Breast epithelium (tissue), 3 donors: Measurements from ENCODE around the gene SFI1.

Experiments used
- CTCF ChIP-seq, 3 donors: fragments of 450-650 bp; IDR thresholded peaks; one replicate each; pipeline ENCODE4 v1.5.1; 2016 to 2017; ENCODE audit warnings: antibody characterized with exemption in 3 of 3, mild to moderate bottlenecking in 3 of 3, moderate library complexity in 3 of 3
- POLR2A ChIP-seq: fragments of 450-650 bp; IDR thresholded peaks from one replicate; pipeline ENCODE4 v1.6.1; 2016; ENCODE audit warnings: antibody characterized with exemption, mild to moderate bottlenecking, moderate library complexity
- POLR2AphosphoS5 ChIP-seq, 3 donors: sonication (generic); formaldehyde crosslinking; IDR thresholded peaks; one replicate each; pipeline ENCODE4 v1.6.1; 2017; ENCODE audit warnings: antibody characterized with exemption in 3 of 3

GRCh38 chr22:31616315-31616980, 120.1 kb downstream of the SFI1 start:
- TF ChIP-seq CTCF (IDR thresholded peaks at IDR 0.05) (no peak), POLR2A (no peak), POLR2AphosphoS5 (IDR thresholded peaks at IDR 0.05) (no peak)
